NCI-H1092 (cell line): ENCODE data around the gene MIA2.
A peak's percentile ranks its signal among the peaks of the same experiment; 100 is the strongest.
"Not testable (repeated sequence)": the region's sequence is repeated elsewhere in the genome, so short reads cannot be mapped to it uniquely, and the experiment has no call there.

Experiments used
- DNase-seq: peaks from one replicate; lab custom pipeline; 2025; lab: John Stamatoyannopoulos, UW

MIA2 gene

GRCh38 chr14:39341126-39341525 is 107.4 kb downstream of the MIA2 start:
- DNase-seq = not testable (repeated sequence)

- no peak for DNase-seq
Observed at GRCh38 chr14:39342768-39343167, 109.1 kb downstream of the MIA2 start.

DNA sequence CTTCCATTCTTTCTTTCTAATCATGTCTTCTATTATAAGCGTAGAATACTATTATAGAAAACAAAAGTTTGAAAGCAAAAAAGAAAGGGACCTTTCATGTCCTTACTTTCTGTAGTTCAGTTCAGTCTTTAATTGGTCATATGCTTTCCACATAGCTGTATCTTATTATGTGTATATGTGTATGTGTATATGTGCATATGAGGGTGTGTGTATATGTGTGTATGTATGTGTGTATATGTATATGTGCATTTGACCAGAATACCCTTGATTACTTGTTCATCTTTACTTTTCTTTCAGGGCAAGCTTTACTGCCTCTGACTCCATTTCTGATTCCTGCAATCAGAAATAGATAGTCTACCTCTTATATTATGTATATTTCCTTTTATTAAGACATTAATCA is 109.9 kb downstream of the MIA2 start:
- DNase-seq = no peak

DNA sequence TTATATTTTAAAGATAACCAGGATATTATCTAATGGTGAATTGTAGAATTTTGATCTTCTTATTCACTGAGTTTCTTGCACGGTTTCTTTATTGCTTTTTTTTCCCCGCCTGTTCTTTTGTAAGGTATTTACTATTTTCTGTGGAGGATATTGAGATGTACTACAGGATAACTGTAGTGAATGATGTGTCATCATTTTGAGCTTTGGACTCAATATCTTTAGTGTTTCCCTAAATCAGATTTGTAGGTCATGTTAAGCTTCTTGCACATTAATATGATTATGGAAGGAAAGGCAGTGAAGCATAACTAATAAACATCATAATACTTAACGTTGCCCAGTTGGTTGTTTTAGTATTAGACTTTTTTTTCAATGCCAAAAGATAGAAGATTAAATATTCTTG is 117.2 kb downstream of the MIA2 start:
- no peak for DNase-seq

DNA sequence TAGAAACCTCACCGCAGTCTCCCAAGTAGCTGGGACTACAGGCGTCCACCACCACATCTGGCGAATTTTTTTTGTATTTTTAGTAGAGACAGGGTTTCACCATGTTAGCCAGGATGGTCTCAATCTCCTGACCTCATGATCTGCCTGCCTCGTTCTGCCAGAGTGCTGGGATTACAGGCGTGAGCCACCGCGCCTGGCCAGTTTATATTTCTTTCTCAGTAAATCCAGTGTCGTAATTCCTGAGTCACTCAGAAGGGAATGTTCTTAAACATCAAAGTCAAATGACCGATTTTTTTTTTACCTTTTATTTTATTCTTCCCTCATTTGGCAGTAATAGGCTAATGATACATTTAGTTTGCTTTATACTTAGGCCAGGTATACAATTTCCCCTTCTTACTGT is 118.0 kb downstream of the MIA2 start:
- no peak for DNase-seq

GRCh38 chr14:39359069-39359468 is 125.4 kb downstream of the MIA2 start:
- DNase-seq = not testable (repeated sequence)

- no peak for DNase-seq
Observed at GRCh38 chr14:39360316-39360715, 126.6 kb downstream of the MIA2 start.

DNA sequence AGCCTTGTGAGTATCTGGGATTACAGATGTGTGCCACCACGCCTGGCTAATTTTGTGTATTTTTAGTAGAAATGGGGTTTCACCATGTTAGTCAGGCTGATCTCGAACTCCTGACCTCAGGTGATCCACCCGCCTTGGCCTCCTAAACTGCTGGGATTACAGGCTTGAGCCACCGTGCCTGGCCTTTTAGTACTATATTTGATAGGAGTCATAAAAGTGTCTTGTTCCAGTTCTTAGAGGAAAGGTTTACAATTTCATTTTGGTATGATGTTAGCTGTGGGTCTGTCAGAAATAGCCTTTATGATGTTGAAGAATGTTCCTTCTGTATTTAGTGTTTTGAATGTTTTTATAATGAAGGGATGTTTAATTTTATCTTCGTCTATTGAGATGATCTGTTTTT is 127.8 kb downstream of the MIA2 start:
- DNase-seq = not testable (repeated sequence)

- no peak for DNase-seq
Observed at GRCh38 chr14:39364509-39364908, 130.8 kb downstream of the MIA2 start.

- DNase-seq = no peak
Observed at GRCh38 chr14:39365354-39365753, 131.6 kb downstream of the MIA2 start.

DNA sequence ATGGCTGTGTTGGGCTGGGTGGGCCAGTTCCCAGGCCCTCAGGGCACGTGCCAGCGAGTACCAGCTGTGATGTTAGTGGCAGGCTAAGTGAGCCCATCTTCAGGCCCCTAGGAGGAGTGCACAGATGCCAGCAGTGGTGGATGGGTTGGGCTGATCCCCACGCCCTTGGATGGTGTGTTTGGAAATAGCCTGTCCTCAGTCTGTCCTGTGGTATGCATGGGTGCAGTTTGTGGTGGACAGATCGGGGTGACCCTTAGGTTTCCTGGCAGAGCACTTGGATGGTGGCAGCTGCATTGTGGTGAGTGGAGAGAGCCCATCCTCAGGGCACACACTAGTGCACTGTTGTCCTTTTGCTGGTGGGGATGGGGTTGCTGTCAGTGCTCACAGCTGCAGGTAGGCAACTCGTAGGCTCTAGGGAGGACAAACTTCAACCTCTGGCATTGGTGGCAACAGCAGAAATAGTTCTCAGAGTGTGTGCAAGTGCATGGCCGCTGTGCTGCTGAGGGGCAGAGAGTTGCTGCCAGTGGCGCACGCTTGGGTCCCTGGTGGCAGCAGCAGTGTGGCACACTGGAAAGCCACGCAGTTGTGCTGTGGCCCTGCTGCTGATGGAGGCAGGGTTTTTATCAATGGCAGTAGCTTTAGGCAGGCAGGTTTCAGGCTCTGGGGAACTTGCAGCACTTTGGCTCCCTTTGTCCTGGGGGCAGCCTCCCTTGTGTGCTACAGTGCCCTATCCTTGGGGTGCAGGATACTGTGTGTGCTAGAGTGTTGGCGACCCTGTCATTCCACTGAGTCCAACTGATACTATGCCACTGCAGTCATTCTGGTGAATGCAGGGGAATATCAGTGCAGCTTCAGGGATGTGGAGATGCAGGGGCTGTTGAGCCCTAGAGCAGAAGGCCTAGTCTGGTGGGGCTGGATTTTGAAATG is 133.0 kb downstream of the MIA2 start:
- DNase-seq = no peak

DNA sequence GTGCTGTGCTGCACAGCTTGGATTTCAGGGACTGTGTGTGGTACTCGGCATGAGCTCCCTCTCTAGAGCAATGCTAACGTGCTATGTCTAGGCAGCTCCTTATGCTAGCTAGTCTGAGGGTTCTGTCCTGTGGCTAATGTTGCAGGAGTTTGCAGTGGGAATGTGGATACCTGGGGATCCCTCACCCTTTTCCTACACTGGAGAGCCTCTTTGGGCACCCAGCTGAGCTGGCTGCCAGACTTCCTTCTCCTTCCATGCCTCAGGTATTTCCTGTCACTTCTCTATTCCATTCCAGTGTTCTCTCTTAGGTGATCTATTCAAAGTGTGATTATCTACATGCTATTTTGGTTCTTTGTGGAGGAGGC is 133.7 kb downstream of the MIA2 start:
- DNase-seq = no peak

DNA sequence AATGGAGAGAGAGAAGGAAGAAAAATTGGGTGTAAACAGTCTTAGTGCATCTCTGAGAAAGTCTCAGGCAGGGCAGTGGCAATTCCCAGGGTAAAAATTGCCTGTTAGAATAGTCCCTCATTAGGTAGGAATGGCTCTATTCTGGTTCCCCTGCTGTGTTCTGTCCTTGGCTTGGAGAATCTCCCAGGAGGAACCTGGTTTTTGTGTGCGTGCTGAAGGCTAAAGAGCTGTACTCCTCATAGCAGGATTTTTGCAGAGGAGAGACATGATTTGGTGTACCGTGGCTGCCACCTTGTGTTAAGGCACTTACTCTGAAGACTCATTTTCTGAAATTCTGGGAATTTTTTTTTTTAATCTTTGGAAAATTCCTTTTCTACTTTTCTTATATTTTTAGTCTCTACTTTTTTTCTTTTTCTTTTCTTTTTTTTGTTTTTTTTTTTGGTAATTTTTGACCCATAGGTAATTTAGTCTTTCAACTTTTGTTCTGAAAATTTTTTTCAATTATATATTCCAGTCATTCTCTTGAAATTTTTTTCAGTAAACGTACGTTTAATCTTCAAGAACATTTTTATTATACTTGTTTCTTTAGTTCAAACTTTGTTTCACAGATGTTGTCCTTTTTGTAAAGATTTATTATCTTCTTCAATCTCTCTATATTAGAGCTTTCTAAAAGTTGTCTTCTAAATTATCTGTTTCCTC is 134.7 kb downstream of the MIA2 start:
- DNase-seq = peak; percentile 62

DNA sequence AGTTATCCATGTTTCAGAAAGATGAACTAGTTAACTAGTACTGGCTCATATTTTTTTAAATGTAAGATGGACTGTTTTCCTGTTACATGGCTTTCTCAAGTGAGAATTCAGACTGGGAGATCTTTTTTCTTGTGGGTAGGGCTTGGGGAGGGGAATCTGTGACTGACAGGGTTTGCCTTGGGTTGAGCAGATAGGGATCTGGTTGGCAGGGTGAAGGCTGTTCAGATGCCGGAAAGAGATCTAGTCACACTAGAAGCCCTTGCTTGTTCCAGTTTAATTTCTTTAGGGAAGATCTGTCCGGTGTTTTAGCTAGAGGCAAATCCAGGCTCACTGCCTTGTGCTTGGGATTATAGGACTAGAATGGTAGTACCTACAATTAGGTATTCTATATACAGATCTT is 135.3 kb downstream of the MIA2 start:
- no peak for DNase-seq

- no peak for DNase-seq
Observed at GRCh38 chr14:39370415-39370814, 136.7 kb downstream of the MIA2 start.

GRCh38 chr14:39372656-39373055 is 138.9 kb downstream of the MIA2 start:
- DNase-seq = no peak

- DNase-seq = no peak
Observed at GRCh38 chr14:39374851-39375250, 141.1 kb downstream of the MIA2 start.

GRCh38 chr14:39376667-39377403 is 143.1 kb downstream of the MIA2 start:
- no peak for DNase-seq

- no peak for DNase-seq
Observed at GRCh38 chr14:39381366-39381765, 147.7 kb downstream of the MIA2 start.

- no peak for DNase-seq
Observed at GRCh38 chr14:39382463-39382862, 148.7 kb downstream of the MIA2 start.

- DNase-seq = no peak
Observed at GRCh38 chr14:39383026-39383660, 149.4 kb downstream of the MIA2 start.

- no peak for DNase-seq
Observed at GRCh38 chr14:39383741-39384140, 150.0 kb downstream of the MIA2 start.
